Measurements from ENCODE around the gene MBD3.

GRCh38 chr19:1634242-1634937 lies 41.7 kb upstream of the MBD3 start:
- TF ChIP-seq, protein P1, sequence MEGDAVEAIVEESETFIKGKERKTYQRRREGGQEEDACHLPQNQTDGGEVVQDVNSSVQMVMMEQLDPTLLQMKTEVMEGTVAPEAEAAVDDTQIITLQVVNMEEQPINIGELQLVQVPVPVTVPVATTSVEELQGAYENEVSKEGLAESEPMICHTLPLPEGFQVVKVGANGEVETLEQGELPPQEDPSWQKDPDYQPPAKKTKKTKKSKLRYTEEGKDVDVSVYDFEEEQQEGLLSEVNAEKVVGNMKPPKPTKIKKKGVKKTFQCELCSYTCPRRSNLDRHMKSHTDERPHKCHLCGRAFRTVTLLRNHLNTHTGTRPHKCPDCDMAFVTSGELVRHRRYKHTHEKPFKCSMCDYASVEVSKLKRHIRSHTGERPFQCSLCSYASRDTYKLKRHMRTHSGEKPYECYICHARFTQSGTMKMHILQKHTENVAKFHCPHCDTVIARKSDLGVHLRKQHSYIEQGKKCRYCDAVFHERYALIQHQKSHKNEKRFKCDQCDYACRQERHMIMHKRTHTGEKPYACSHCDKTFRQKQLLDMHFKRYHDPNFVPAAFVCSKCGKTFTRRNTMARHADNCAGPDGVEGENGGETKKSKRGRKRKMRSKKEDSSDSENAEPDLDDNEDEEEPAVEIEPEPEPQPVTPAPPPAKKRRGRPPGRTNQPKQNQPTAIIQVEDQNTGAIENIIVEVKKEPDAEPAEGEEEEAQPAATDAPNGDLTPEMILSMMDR (IDR thresholded peaks at IDR 0.05; ENCODE audit: low read length), result no peak
- TF ChIP-seq EZH2 (optimal IDR thresholded peaks at IDR 0.05; ENCODE audit: low read depth, low read length) (no peak), EZH2phosphoT487 (IDR thresholded peaks at IDR 0.05; ENCODE audit: low read length) (no peak)
